ENCODE results near the gene NOP14.
A peak's percentile ranks its signal among the peaks of the same experiment; 100 is the strongest.

NOP14 gene

GRCh38 chr4:2935762-2936743 lies 27.2 kb downstream of the NOP14 start:
- FAIRE-seq (no peak), DNase-seq (ENCODE audit: insufficient read length, low spot score) (no peak)
- no peak for TF ChIP-seq CTCF (IDR thresholded peaks at IDR 0.05; ENCODE audit: insufficient read depth, missing control alignments)

GRCh38 chr4:2934813-2935761 lies 28.1 kb downstream of the NOP14 start:
- no peak for TF ChIP-seq CTCF (IDR thresholded peaks at IDR 0.05; ENCODE audit: insufficient read depth, missing control alignments)
- FAIRE-seq: no peak

GRCh38 chr4:2934077-2934812 lies 29.0 kb downstream of the NOP14 start:
- no peak for TF ChIP-seq CTCF (IDR thresholded peaks at IDR 0.05; ENCODE audit: insufficient read depth, missing control alignments)
- no peak for DNase-seq (ENCODE audit: insufficient read length, low spot score)
- no peak for FAIRE-seq

More at GRCh38 chr4:2934813-2935761, 28.1 kb downstream of the NOP14 start:
- DNase-seq (ENCODE audit: insufficient read length, low spot score): peak; percentile 93

GRCh38 chr4:2933566-2934076 lies 29.6 kb downstream of the NOP14 start:
- DNase-seq (ENCODE audit: insufficient read length, low spot score): no peak
- FAIRE-seq: no peak
- no peak for TF ChIP-seq CTCF (IDR thresholded peaks at IDR 0.05; ENCODE audit: insufficient read depth, missing control alignments)

- no peak for TF ChIP-seq CTCF (IDR thresholded peaks at IDR 0.05; ENCODE audit: insufficient read depth, missing control alignments)
- DNase-seq (ENCODE audit: insufficient read length, low spot score) (no peak), FAIRE-seq (no peak)
These were observed 30.1 kb downstream of the NOP14 start for GRCh38 chr4:2932951-2933565.

GRCh38 chr4:2932321-2932950 lies 30.8 kb downstream of the NOP14 start:
- no peak for TF ChIP-seq CTCF (IDR thresholded peaks at IDR 0.05; ENCODE audit: insufficient read depth, missing control alignments)
- no peak for DNase-seq (ENCODE audit: insufficient read length, low spot score)
- no peak for FAIRE-seq

All from D721Med (cell line).